Liver (tissue), 3 donors: ENCODE results near the gene ZNF618.

ENCODE experiments used
- CTCF ChIP-seq: fragments of 150-350 bp; IDR thresholded peaks from 2 replicates; pipeline ENCODE4 v1.5.1; 2017; ENCODE audit warnings: improper control_type of control experiment, low read depth, low read length; ENCODE audit not compliant: missing input control
- GABPA ChIP-seq, 2 donors: IDR thresholded peaks in 1 of 2; conservative IDR thresholded peaks in 1 of 2; 2 replicates each; pipeline ENCODE4 v1.6.1; 2016; ENCODE audit warnings: antibody characterized with exemption in 2 of 2, mild to moderate bottlenecking in 1 of 2, moderate library complexity in 1 of 2
- RAD21 ChIP-seq, 2 donors: IDR thresholded peaks; 2 replicates each; pipeline ENCODE4 v1.6.1; 2016; ENCODE audit warnings: antibody characterized with exemption in 2 of 2, mild to moderate bottlenecking in 2 of 2
- SP1 ChIP-seq: IDR thresholded peaks from 2 replicates; pipeline ENCODE4 v1.6.1; 2018; ENCODE audit warnings: antibody characterized with exemption, mild to moderate bottlenecking
- TAF1 ChIP-seq: conservative IDR thresholded peaks from 2 replicates; pipeline ENCODE4 v1.6.1; 2016; ENCODE audit warnings: antibody characterized with exemption, mild to moderate bottlenecking
- TF ChIP-seq, protein P1 (sequence below): IDR thresholded peaks from 2 replicates; pipeline ENCODE4 v1.6.1; 2016; ENCODE audit warnings: antibody characterized with exemption, mild to moderate bottlenecking
- donor health status: healthy.
- donor health status: healthy.

DNA sequence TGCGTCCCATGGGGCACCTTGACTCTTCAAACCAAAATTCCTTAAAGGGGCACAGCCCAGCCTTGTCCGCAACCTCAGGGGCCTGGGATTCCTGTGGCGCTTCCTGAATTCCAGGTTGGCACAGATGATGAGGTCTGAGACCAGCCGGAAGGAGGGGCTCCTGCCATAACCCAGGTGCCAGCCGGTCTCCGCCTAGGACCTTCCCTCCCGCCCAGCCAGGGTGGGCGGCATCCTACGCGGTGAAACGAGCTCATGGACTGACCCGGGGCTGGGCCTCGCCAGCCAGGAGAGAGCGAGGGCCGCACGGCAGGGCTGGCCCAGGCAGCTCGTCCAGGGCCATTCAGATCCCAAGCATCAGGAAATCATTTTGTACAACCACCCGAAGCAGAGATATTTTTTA is 179.0 kb downstream of the ZNF618 start:
- TF ChIP-seq CTCF (no peak), RAD21 (IDR thresholded peaks at IDR 0.05) (no peak), GABPA (IDR thresholded peaks at IDR 0.05 in 1 of 2, conservative IDR thresholded peaks at IDR 0.05 in 1 of 2) (no peak), SP1 (no peak), TAF1 (no peak)
- TF ChIP-seq, protein P1, sequence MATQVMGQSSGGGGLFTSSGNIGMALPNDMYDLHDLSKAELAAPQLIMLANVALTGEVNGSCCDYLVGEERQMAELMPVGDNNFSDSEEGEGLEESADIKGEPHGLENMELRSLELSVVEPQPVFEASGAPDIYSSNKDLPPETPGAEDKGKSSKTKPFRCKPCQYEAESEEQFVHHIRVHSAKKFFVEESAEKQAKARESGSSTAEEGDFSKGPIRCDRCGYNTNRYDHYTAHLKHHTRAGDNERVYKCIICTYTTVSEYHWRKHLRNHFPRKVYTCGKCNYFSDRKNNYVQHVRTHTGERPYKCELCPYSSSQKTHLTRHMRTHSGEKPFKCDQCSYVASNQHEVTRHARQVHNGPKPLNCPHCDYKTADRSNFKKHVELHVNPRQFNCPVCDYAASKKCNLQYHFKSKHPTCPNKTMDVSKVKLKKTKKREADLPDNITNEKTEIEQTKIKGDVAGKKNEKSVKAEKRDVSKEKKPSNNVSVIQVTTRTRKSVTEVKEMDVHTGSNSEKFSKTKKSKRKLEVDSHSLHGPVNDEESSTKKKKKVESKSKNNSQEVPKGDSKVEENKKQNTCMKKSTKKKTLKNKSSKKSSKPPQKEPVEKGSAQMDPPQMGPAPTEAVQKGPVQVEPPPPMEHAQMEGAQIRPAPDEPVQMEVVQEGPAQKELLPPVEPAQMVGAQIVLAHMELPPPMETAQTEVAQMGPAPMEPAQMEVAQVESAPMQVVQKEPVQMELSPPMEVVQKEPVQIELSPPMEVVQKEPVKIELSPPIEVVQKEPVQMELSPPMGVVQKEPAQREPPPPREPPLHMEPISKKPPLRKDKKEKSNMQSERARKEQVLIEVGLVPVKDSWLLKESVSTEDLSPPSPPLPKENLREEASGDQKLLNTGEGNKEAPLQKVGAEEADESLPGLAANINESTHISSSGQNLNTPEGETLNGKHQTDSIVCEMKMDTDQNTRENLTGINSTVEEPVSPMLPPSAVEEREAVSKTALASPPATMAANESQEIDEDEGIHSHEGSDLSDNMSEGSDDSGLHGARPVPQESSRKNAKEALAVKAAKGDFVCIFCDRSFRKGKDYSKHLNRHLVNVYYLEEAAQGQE, result no peak
